Measurements from ENCODE around the gene HS3ST5. TPM values are rescaled to one million over a fixed set of nuclear protein-coding genes. Genes with fewer than 3 reads are reported as not detected.
A peak's percentile ranks its signal among the peaks of the same experiment; 100 is the strongest.
"Not testable (repeated sequence)": the region's sequence is repeated elsewhere in the genome, so short reads cannot be mapped to it uniquely, and the experiment has no call there.

Gene HS3ST5
- total RNA-seq, 1 experiment from 2014 or later: 0.11 TPM

DNA sequence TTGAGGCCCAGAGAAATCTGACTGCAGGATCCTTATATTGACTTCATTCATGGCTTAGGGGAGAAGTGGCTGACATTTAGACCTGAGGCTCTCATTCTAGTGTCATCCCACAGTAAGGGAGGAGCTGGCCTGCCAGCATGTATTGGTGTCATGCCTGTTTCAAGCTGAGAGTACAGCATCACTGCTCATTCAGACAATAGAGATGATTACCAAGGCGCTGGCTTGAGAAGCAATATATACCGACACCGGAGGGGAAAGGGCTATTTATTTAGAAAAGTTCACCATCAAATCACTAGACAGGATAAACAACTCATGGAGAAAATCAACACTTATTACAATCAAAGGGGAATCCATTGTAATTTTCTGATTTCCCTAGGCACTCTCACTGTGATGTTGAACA, 287.5 kb downstream of the HS3ST5 start:
- no peak for DNase-seq (ENCODE audit: low read depth)

DNA sequence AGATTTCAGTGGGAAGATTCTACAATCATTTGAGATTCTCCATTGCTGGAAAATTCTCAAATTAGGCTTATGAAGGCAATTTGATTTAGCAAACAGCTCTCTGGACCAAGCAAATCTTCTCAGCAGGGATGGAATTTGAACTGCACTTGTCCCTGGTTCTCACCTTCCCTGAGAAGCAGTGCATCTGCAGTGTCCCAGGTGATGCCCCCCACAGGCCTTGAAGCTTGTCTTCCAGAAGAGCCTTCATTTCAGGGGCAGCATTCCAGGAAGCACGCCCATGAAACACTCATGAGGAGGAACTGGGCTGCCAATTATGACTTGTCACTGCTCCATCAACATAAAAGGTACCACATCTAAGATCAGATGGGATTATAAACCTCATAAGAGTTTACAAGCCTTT, 289.0 kb downstream of the HS3ST5 start:
- DNase-seq (ENCODE audit: low read depth): no peak

DNA sequence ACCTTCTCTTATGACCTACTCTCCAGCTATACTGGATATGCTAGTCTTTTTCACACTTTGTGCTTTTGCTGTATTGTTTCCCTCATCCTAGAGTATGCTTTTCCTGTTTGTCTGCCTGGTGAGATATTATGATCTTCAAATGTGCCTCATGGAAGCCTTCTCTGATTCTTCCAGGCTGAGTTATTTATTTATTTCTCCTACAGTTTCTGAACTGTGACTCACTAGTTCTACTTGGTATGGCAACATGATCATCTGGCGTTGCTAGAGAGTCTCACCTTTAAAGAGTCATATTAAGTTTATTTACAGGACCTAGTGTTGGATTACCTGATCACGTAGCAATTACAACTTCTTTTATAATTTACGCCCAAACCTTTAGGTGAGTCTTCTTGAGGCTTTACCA, 290.7 kb downstream of the HS3ST5 start:
- DNase-seq (ENCODE audit: low read depth): no peak

DNA sequence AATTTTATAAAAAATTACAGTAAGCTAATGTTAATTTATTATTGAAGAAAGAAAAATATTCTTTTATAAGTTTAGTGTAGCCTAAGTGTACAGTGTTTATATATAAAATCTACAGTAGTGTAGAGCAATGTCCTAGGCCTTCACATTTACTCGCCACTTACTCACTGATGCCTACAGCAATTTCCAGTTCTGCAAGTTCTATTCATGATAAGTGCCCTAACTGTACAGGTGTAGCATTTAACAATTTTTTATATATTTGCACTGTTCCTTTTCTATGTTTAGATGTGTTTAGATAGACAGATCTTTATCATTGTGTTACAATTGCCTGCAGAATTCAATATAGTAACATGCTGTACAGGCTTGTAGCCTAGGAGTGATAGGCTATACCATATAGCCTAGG, 291.8 kb downstream of the HS3ST5 start:
- DNase-seq (ENCODE audit: low read depth): no peak

DNA sequence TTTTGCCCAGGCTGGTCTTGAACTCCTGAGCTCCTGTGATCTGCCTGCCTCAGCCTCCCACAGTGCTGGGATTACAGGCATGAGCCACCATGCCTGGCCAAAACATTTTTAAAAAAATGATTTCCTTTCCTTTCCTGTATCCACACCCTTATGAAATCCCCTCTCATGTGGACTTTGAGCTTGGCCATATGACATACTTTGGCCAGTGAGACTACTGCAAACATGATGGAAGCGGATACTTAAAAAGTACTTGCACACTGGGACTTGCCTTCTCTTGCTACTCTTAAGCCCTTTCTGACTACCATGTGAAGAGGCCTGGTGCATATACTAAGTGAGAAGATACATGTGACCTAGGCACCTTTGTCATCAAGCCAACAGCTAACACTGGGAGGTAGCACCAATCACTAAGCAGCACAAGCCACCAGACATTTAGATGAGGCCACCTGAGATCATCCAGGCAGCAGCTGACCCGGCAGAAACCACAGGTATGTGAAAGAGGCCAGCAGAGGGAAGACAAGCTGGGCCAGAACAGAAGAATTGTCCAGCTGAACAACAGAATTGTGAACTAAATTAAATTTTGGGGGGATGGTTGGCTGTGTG, 293.4 kb downstream of the HS3ST5 start:
- peak; percentile 44 for DNase-seq (ENCODE audit: low read depth)

DNA sequence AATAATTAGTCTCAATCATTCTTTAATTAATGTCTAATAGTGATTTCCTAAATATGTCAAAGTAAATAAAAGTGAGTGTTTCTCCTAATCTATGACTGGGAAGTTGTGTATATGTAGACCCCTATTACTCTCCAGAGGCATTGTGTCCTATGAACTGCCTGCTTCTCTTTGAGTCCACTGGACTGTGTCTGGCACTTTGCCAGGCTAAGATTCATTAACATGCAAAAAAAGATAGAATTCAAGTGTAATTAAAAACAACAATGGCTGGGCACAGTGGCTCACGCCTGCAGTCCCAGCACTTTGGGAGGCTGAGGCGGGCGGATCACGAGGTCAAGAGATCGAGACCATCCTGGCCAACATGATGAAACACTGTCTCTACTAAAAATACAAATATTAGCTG, 298.3 kb downstream of the HS3ST5 start:
- not testable (repeated sequence) for DNase-seq (ENCODE audit: low read depth)

DNA sequence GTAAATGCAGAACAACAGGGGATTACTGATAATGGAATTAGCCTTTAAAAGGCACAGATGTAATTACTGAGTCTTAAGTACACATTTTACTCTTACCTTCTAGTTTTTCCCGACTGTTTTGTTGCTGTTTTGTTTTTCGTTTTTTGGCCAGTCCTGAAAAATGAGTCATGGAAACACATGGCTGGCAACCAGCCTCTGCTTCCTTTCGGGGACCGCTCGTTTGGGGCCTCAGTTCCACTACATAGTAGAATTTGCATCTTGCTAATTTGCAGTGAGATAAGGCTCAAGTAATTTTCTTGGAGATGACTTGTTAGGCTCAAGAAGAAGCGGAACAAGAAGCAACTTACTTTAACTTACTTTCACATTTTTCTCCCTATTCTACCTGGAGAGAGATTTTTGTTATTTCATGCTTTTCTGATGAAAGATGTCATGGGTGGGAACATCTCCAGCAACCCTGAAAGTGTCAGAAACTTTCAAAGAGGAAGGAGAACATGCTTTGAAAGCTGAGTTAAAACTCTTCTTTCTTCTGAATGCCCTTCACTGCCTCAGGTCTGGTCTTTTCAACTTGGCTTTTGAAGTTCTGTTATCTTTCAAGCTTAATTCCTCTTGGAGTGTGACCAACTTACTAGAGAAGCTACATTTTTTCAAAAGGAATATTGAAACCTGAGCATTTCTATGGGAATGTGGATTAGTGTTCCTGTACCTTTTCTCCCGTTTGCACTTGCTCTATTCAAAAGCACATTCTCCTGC, 300.4 kb downstream of the HS3ST5 start:
- DNase-seq (ENCODE audit: low read depth): no peak

DNA sequence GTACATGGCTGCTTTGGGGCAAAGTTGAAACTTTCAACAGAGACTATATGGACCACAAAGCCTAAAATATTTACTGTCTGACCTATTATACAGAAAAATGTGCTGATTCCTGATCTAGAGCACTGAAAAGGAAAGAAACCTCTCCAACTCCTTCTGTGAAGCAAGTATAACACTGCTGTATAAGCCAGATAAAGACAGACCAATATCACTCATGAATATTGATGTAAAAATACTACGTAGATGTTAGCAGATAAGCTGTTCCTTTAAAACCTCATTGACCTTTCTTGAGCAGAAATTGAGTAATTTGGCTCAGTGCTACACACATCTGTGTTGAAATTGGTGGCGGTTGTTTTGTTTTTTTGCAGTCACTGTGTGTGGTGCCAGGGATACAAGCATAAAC, 302.0 kb downstream of the HS3ST5 start:
- DNase-seq (ENCODE audit: low read depth): no peak

DNA sequence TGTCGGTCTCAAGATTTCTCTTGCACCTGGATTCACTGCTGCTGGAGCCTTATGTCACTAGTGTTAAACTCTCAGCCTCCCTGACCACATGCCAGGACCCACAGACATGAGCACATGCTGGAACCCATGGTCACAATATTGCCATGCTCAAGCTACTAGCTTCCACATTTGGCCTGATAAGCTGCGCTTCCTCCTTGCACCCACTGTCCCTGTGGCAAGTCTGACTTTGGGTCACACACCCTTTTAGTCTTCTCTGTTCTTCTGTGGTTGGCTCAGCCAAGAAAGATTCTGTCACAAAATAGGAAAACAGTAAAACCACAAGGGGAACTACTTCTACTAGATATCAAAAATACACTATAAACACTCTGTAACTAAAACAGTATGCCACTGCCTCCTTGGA, 303.0 kb downstream of the HS3ST5 start:
- no peak for DNase-seq (ENCODE audit: low read depth)

DNA sequence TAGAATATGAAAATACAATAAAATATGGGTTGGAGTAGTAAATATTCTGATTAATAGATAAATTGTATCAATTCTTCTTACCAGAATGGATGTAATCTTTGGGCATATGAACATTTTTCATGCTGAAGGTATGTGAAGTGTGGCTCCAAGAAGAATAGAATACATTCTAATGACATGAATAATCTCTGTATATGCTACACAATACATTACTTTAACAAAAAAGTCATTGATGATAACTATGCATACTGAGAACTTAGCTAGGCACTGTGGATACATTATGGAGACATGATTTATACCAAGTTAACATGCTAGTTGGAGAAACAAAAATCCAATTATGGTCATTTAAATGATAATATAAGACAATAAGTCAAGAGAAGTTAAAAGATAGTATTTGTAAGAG, 309.2 kb downstream of the HS3ST5 start:
- DNase-seq (ENCODE audit: low read depth): no peak

DNA sequence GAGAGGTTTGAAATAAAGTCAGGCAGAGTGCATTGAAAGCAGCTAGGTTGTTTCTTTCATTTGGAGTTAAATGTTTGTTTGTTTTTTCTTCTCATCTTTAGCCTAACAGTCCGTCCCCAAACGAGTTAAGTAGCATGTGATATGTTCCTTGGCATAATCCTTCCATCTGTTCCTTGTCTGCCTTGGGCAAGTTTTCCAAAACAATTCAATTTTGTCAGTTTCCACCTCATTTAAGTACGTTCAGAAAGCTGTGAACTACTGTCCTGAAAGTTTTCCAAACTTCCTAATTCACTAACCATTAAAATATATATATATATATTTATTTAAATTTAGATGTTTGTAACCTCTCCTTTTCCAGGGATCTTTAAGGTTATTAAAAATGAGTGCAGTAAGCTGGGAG, 310.1 kb downstream of the HS3ST5 start:
- no peak for DNase-seq (ENCODE audit: low read depth)

DNA sequence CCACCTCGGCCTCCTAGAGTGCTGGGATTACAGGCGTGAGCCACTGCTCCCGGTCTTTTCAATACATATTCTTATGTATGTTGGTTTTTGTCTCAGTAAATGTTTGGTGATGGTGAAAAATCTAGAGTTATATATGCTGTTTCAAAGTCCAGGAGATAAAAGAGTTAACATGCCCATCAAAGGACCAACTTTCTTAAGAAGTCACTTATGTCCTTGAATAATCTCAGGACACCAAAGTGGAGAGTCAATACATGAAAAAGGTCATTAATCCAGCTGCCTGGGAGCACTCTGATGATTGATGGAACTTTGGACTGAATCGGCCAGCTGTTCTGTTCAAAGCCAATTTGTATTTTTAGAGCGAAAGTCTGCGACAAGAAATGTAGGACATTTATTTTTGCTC, 312.1 kb downstream of the HS3ST5 start:
- no peak for DNase-seq (ENCODE audit: low read depth)

DNA sequence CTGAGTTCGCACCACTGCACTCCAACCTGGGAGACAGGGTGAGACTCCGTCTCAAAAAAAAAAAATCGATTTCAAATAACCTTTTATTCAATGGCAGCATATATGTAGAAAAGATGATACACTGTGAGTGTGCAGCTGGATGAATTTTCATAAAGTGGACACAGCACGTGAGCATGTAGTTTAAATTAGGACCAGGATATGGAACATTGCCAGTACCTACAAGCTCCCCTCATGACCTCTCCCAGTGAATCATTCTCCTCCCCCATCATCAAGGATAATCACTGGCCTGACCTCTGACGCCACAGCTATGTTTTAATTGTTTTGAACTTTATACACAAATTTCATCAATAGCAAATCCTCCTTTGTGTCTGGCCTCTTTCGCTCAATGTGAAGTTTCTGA, 318.1 kb downstream of the HS3ST5 start:
- DNase-seq (ENCODE audit: low read depth): peak; percentile 61

DNA sequence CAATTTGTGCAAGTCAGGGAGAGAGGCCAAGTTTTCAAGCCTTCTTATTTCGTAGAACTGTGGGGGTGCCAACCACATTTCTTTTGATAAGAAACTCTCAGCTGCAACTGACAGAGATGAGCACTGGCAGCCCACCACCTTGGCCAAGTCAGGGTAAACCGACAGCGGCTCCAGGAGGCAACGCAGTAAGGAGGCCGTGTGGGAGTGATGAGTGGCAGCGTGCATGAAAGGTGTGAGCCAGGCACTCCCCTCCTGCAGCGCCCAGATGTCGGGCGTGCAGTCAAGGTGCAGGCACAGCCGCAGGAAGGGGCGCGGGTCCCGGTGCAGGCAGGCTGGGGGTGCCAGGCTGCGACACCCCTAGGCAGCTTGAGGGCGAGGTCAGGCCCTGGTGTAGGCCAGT, 322.6 kb downstream of the HS3ST5 start:
- no peak for DNase-seq (ENCODE audit: low read depth)

DNA sequence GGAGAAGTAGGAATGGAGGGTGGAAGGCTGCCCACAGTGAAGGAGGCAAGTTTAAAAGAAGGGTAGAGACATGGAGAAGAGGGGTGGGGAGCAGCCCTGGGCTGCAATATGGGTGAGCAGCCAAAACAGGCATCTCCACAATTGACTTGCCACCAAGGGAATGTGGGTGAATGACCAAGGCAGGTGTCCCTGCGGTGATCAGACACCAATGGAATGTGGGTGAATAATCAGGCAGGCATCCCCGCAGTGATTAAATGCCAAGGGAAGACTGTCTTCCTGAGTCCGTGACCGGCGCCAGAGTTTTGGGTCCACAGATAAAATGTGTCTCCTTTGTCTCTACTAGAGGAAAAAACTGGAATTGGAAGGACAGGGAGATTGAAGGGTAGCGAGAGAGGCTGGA, 325.7 kb downstream of the HS3ST5 start:
- DNase-seq (ENCODE audit: low read depth): peak; percentile 95

DNA sequence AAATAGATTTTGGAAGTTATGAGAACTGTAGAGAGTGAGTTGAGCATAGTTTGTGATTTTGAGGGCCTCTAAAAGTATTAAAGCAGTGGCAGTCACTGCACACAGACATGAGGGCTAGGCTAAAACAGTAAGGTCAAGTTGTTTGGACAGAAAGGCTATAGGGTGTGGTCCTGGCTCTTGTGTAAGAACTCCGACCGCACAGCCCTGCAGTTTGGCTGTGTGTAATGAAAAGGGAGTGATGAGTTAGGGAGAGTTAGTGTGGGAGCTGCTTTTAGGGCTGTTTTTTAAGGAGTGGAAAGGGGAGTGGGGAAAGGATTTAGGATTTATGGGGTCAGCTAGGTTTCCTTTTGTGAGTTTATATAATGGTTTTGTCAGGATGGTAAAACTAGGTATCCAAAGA, 328.7 kb downstream of the HS3ST5 start:
- DNase-seq (ENCODE audit: low read depth): peak; percentile 61

DNA sequence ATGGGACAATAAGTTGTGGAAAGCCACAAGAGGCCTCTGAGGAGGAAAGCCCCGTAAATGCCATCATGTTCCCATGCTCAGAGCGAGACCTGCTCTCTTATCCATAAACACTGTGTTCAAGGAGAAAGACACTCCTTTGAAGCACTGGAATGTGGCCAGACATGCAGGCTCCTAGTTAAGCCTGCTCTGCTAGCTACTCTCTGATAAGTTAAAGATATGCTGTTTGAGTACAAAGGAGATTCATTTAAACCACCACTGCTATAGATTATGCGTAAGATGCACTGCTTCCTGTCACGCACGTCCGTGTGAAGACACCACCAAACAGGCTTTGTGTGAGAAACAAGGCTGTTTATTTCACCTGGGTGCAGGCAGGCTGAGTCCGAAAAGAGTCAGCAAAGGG, 331.3 kb downstream of the HS3ST5 start:
- DNase-seq (ENCODE audit: low read depth): not testable (repeated sequence)

DNA sequence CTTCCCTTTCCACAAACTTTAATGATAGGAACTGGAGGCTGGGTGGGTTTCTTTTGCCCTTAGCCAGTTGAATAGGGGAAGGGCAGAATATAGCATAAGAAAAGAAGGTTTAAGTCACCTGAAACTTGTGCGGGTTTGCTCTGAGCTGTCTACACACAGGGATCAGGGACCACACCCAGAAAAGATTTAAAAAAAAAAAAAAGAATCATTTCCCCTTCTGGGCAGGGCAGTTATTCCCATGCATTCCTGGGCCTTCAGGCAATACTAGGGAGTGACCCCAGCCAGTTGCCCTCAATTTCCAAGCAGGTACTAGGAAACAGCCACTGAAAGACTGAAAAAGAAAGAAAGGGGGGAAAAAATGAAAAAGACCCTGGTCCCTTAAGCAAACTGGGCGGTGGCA, 332.3 kb downstream of the HS3ST5 start:
- DNase-seq (ENCODE audit: low read depth): no peak

DNA sequence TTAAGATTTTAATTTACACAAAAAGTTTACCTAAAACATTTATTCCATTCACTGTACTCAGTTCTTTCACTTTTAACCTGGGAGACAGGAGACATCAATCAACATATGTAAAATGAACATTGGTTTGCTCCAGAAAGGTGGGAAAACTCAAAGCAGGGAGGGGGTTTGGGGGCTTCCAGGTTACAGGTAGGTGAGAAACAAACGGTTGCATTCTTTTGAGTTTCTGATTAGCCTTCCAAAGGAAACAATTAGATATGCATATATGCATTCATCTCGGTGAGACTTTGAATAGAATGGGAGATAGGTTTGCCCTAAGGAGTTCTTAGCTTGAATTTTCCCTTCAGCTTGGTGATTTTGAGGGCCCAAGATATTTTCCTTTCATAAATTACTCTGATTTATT, 333.6 kb downstream of the HS3ST5 start:
- DNase-seq (ENCODE audit: low read depth): no peak

DNA sequence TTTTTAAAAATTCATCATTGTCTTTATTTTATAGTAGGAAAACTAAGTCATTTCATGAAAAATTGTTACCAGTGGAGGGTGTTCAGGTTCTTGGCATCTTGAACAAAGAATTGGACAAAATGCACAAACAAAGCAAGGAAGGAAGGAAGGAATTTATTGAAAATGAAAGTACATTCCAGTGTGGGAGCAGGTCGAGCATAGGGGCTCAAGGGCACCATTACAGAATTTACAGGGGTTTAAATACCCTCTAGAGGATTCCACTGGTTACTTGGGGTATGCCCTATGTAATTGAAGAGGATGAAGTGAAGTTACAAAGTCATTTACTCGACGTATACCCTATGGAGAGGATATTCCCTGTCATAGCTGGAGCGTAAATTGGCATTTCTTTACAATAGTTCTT, 334.5 kb downstream of the HS3ST5 start:
- DNase-seq (ENCODE audit: low read depth): peak; percentile 52

DNA sequence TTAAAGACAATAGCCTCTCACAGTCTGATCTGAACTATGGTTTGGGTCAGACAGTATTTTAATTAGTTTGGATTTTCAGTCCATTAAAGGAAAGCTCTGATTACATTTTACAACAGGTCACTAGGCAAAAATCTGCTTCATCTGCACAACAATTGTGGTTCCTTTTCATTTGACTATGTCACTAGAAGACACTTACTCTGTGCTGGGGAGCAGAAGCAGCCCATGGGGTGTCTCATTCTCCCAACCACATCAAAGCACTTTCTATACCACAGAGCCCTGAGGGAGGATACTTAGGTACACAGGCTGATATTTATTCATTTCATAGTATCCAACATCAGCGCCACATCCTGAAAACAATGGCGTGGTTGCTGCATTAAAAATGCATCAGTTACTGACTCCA, 335.3 kb downstream of the HS3ST5 start:
- DNase-seq (ENCODE audit: low read depth): peak; percentile 62
